Neural progenitor cell (in vitro differentiated cells): Measurements from ENCODE around the gene GRAMD2A. TPM values are rescaled to one million over a fixed set of nuclear protein-coding genes. Genes with fewer than 3 reads are reported as not detected.

ENCODE experiments used
- DNase-seq: peaks from one replicate; pipeline ENCODE4 v3.0.0-alpha.2; 2016; ENCODE audit warnings: low spot score
- H2AFZ ChIP-seq: fragments of 200-600 bp; sonication (generic); replicated peaks from 2 replicates; pipeline ENCODE4 v1.6.1; 2016; ENCODE audit warnings: antibody characterized with exemption
- H3F3A ChIP-seq: fragments of 200-600 bp; sonication (generic); 2 replicates; pipeline ENCODE4 v1.6.1; 2016; ENCODE audit warnings: antibody characterized with exemption, low read depth
- H3K27ac ChIP-seq: fragments of 200-600 bp; sonication (generic); 2 replicates; pipeline ENCODE4 v1.5.1; 2016; ENCODE audit warnings: mild to moderate bottlenecking
- H3K27me3 ChIP-seq: fragments of 200-600 bp; sonication (generic); 2 replicates; pipeline ENCODE4 v1.6.1; 2016; ENCODE audit warnings: mild to moderate bottlenecking, moderate library complexity
- H3K36me3 ChIP-seq: fragments of 200-600 bp; sonication (generic); 2 replicates; pipeline ENCODE4 v1.5.1; 2016
- H3K4me1 ChIP-seq: fragments of 200-600 bp; sonication (generic); 2 replicates; pipeline ENCODE4 v1.6.1; 2016; ENCODE audit warnings: mixed run types
- H3K4me2 ChIP-seq: fragments of 200-600 bp; sonication (generic); 2 replicates; pipeline ENCODE4 v1.6.1; 2016
- H3K4me3 ChIP-seq: fragments of 200-600 bp; sonication (generic); 2 replicates; pipeline ENCODE4 v1.5.1; 2016
- H3K79me2 ChIP-seq: fragments of 200-600 bp; sonication (generic); 2 replicates; pipeline ENCODE4 v1.6.1; 2016; ENCODE audit warnings: low read depth
- H3K9ac ChIP-seq: fragments of 200-600 bp; sonication (generic); 2 replicates; pipeline ENCODE4 v1.6.1; 2016
- H3K9me3 ChIP-seq: fragments of 200-600 bp; sonication (generic); 2 replicates; pipeline ENCODE4 v1.5.1; 2016; ENCODE audit warnings: low read depth
- H4K20me1 ChIP-seq: fragments of 200-600 bp; sonication (generic); 2 replicates; pipeline ENCODE4 v1.6.1; 2016; ENCODE audit warnings: low read depth
- H3K27ac Mint-ChIP-seq: 3 replicates; pipeline ENCODE4 v1.8.0; 2021; ENCODE audit warnings: mixed read lengths
- H3K27me3 Mint-ChIP-seq: 2 replicates; pipeline ENCODE4 v1.8.0; 2022; ENCODE audit warnings: low read depth, mild to moderate bottlenecking, inconsistent platforms, moderate library complexity, mixed read lengths; ENCODE audit not compliant: insufficient read depth
- H3K36me3 Mint-ChIP-seq: 3 replicates; pipeline ENCODE4 v1.8.0; 2021; ENCODE audit warnings: mixed read lengths
- H3K4me1 Mint-ChIP-seq: 3 replicates; pipeline ENCODE4 v1.8.0; 2021; ENCODE audit warnings: mixed read lengths
- H3K4me3 Mint-ChIP-seq: 3 replicates; pipeline ENCODE4 v1.8.0; 2021; ENCODE audit warnings: mild to moderate bottlenecking, moderate library complexity, mixed read lengths
- H3K9me3 Mint-ChIP-seq: 3 replicates; pipeline ENCODE4 v1.8.0; 2020; ENCODE audit warnings: mixed read lengths
- EZH2 ChIP-seq: fragments of 200-600 bp; sonication (generic); IDR thresholded peaks from 2 replicates; pipeline ENCODE4 v1.6.1; 2017; ENCODE audit warnings: antibody characterized with exemption, mild to moderate bottlenecking, moderate library complexity
- EZH2phosphoT487 ChIP-seq: fragments of 200-600 bp; sonication (generic); IDR thresholded peaks from 2 replicates; pipeline ENCODE4 v1.6.1; 2017; ENCODE audit warnings: antibody characterized with exemption
- total RNA-seq: library from RNA; depleted of rRNA; stranded (reverse); fragments of >200 nt; gene quantifications from 2 replicates; pipeline ENCODE4 v1.2.3, GENCODE V29; 2015; ENCODE audit warnings: low replicate concordance
- TF ChIP-seq, protein P1 (sequence below): fragments of 200-600 bp; sonication (generic); IDR thresholded peaks from 2 replicates; pipeline ENCODE4 v1.5.1; 2017; ENCODE audit warnings: antibody characterized with exemption, mild to moderate bottlenecking

The GRAMD2A gene
- total RNA-seq, 1 donor from 2014 or later, result 0.43 TPM

DNA sequence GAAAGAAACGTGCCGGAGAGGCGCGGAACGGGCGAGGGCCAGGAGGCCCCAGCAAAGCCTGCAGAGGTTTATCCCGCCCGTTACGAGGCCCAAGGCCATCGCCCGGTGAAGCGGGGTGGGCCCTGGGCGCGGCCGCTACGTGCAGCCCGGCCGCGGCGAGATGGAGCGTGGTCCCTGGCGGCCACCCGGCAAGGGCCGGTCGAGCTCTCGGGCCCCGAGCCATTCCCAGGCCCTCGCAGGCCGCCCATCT is 32.3 kb upstream of the GRAMD2A start:
- Histone ChIP-seq H3K9ac (peak overlapping the region; percentile 73), H3K27ac (no peak overlapping the region), H3K4me2 (peak overlapping the region; percentile 98), H3K36me3 (no peaks in the 10 kb centered on the region), H3K79me2 (peaks cover 60% of the 10 kb centered on the region), H3K4me1 (peaks cover 42% of the 10 kb centered on the region), H3K9me3 (no peaks in the 10 kb centered on the region), H3K4me3 (peak overlapping the region; percentile 95), H4K20me1 (peaks cover 61% of the 10 kb centered on the region), H2AFZ (no peak overlapping the region), H3K27me3 (peaks cover 37% of the 10 kb centered on the region), H3F3A (peaks cover 43% of the 10 kb centered on the region)
- no peaks in the 10 kb centered on the region for H3K9me3 Mint-ChIP-seq
- no peak for TF ChIP-seq EZH2phosphoT487
- TF ChIP-seq, protein P1, sequence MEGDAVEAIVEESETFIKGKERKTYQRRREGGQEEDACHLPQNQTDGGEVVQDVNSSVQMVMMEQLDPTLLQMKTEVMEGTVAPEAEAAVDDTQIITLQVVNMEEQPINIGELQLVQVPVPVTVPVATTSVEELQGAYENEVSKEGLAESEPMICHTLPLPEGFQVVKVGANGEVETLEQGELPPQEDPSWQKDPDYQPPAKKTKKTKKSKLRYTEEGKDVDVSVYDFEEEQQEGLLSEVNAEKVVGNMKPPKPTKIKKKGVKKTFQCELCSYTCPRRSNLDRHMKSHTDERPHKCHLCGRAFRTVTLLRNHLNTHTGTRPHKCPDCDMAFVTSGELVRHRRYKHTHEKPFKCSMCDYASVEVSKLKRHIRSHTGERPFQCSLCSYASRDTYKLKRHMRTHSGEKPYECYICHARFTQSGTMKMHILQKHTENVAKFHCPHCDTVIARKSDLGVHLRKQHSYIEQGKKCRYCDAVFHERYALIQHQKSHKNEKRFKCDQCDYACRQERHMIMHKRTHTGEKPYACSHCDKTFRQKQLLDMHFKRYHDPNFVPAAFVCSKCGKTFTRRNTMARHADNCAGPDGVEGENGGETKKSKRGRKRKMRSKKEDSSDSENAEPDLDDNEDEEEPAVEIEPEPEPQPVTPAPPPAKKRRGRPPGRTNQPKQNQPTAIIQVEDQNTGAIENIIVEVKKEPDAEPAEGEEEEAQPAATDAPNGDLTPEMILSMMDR, result no peak
- no peak for TF ChIP-seq EZH2
- no peak overlapping the region for H3K27ac Mint-ChIP-seq
- peaks cover 5% of the 10 kb centered on the region for H3K27me3 Mint-ChIP-seq
- H3K4me3 Mint-ChIP-seq, result peak overlapping the region; percentile 98
- H3K36me3 Mint-ChIP-seq, result peaks cover 11% of the 10 kb centered on the region
- H3K4me1 Mint-ChIP-seq, result peaks cover 53% of the 10 kb centered on the region
- no peak for DNase-seq

- Mint-ChIP-seq H3K9me3 (no peaks in the 10 kb centered on the region), H3K27ac (peak overlapping the region; percentile 98), H3K4me3 (peak overlapping the region; percentile 98), H3K27me3 (peaks cover 5% of the 10 kb centered on the region), H3K36me3 (peaks cover 12% of the 10 kb centered on the region), H3K4me1 (peaks cover 54% of the 10 kb centered on the region)
- peak overlapping the region; percentile 73 for H3K9ac ChIP-seq
- H3K4me2 ChIP-seq, result peak overlapping the region; percentile 98
- H3F3A ChIP-seq, result peaks cover 43% of the 10 kb centered on the region
- no peaks in the 10 kb centered on the region for H3K36me3 ChIP-seq
- DNase-seq, result no peak
- H3K4me1 ChIP-seq, result peaks cover 42% of the 10 kb centered on the region
- no peak overlapping the region for H3K27ac ChIP-seq
- peaks cover 67% of the 10 kb centered on the region for H4K20me1 ChIP-seq
- H3K4me3 ChIP-seq, result peak overlapping the region; percentile 95
- TF ChIP-seq EZH2phosphoT487, result no peak
- TF ChIP-seq EZH2, result no peak
- TF ChIP-seq, protein P1, result no peak
- peaks cover 65% of the 10 kb centered on the region for H3K79me2 ChIP-seq
- no peak overlapping the region for H2AFZ ChIP-seq
- no peaks in the 10 kb centered on the region for H3K9me3 ChIP-seq
- H3K27me3 ChIP-seq, result peaks cover 31% of the 10 kb centered on the region
Measured at GRCh38 chr15:72229076-72229946, 31.7 kb upstream of the GRAMD2A start.

DNA sequence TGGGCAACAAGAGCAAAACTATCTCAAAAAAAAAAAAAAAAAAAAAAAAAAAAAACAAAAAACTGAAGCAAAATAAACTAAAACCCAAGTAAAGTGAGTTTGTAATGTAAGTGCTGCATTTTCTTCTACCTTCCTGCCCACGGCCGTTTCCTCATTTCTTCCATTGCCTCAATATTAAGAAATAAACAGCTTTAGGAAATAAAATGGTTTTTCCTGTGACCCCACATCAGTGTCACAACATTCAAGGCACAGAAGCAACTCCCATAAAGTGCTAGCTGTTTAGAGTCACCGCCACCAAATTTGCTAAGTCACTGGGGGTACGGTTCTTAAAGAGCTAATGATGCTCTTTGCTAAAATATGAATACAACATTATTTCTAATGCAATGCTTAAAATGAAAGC is 30.1 kb upstream of the GRAMD2A start:
- no peak overlapping the region for H3K9ac ChIP-seq

More for the DNA sequence above, 30.1 kb upstream of the GRAMD2A start:
- Histone ChIP-seq H3K4me2 (peak overlapping the region; percentile 98), H3K79me2 (peaks cover 81% of the 10 kb centered on the region), H3K27me3 (peaks cover 16% of the 10 kb centered on the region), H4K20me1 (peaks cover 80% of the 10 kb centered on the region), H3K9me3 (no peaks in the 10 kb centered on the region), H3K36me3 (no peaks in the 10 kb centered on the region), H3F3A (peaks cover 42% of the 10 kb centered on the region), H3K4me3 (peak overlapping the region; percentile 95), H3K4me1 (peaks cover 42% of the 10 kb centered on the region), H3K27ac (no peak overlapping the region), H2AFZ (no peak overlapping the region)
- peak overlapping the region; percentile 98 for H3K4me3 Mint-ChIP-seq
- H3K36me3 Mint-ChIP-seq, result peaks cover 22% of the 10 kb centered on the region
- peak overlapping the region; percentile 68 for H3K27ac Mint-ChIP-seq
- H3K9me3 Mint-ChIP-seq, result no peaks in the 10 kb centered on the region
- TF ChIP-seq EZH2phosphoT487, result no peak
- TF ChIP-seq, protein P1, result no peak
- no peak for TF ChIP-seq EZH2
- no peak for DNase-seq
- H3K4me1 Mint-ChIP-seq, result peaks cover 66% of the 10 kb centered on the region
- H3K27me3 Mint-ChIP-seq, result peaks cover 5% of the 10 kb centered on the region
